AG08395 (cell line): ENCODE data around the gene ZNF511.

Experiments
- DNase-seq: peaks from one replicate; pipeline ENCODE4 v3.0.0; 2012; ENCODE audit warnings: mixed read lengths, low spot score

Gene ZNF511

DNA sequence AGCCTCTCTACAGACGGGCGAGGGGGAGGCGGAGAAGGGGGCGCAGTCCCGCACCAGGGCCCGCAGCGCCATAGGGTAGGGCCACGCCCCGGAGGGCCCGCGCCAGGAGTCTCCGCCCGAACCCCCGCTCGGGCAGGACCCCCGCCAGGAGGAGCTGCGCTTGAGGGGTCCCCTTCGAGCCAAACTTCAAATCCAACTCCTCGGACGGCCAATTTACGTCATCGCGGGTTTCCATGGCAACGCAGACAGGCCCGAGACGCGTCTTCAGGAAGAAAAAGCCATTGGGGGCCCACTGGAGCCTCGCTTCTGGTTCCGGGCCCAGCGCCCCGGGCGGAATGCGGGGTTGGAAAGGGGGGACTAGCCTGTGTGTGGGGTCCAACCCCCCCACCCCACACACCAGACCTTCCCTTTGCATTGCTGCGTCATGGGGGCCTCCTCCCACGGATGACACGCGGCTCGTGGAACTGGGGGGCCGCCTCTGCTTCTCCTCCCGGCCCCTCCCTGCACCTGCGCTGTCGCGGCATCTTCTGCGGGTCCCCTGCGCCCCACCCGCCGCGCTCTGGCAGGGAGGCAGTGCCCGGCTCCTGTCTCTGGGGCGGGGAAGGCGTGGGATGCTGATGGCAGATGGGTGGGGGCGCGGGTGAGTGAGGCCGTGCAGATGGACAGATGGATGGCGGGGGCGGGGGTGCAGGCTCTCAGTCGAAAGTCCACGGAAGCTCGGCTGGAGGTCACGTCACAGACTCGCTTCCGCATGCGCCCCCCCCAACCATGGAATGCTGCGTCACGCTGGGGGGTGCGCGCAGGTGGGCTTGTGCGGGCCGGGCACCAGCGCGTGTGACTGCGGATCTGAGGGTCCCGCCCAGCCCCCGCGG, 26.8 kb downstream of the ZNF511 start:
- DNase-seq, result peak; percentile 65

DNA sequence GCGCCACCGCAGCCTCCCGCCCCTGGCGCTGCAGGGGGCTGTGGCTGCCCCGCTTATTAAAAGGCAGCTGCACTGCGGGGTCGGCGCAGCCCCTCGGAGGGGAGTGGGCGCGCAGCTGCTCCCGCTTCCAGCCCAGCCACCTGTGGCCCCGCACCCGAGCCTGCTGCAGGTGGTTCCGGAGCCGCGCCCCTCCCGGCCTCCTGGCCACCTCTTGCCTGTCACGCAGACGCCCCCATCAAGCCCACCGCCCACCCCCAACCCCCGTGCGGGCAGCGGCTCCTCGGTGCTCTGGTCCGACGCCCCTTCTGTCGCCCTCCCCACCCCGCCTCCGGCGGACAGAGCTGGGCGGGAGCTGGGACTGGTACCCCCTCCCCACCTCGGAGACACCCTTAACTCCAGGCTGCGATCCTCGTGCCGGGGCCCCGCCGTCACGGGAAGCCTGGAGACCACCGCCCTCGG, 27.4 kb downstream of the ZNF511 start:
- no peak for DNase-seq

DNA sequence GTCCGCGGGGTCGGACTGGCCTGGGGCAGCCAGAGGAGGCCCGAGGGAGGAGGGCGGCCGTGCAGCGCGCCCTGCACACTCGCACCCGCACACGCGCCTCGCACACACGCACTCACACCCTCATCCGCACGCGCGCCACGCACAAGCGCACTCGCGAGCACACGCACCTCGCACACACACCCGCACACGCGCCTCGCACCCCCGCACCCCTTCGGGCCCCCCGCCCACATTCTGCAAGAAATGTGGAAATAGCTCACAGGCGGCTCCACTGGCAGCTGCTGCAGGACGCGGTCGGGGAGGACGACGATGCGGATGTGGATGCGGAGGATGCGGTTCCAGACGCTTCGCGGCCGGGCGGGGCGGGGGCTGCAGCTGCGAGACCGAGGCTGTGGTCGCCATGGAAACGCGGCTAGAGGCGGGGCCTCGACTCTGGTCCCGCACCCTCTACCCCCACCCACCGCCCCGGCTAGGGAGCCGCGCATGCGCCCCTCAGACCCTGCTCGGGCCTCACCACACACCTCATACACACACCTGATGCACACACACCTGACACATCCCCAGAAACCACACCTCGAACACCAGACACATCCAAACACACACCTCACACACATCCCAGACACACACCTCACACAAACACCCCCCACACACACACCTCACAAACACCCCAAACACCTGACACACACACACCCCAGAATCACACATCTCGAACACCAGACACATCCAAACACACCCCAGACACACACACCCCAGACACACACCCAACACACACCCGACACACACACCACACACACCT, 28.1 kb downstream of the ZNF511 start, which contains the start of gene CALY:
Gene CALY (minus strand): TSS at position 320 of the 793 bp plus-strand sequence. CDS start 7,907 bp downstream, outside the sequence.
- DNase-seq, result no peak

DNA sequence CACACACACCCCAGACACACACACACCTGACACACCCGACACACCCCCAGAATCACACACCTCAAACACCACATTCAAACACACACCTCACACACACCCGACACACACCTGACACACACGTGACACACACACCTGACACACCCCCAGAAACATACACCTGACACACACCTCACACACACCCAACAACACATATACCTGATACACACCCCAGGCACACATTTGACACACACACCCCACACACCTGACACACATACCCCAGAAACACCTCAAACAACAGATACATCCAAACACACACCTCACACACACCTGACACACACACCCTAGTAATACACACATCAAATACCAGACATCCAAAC, 28.6 kb downstream of the ZNF511 start:
- DNase-seq, result no peak

DNA sequence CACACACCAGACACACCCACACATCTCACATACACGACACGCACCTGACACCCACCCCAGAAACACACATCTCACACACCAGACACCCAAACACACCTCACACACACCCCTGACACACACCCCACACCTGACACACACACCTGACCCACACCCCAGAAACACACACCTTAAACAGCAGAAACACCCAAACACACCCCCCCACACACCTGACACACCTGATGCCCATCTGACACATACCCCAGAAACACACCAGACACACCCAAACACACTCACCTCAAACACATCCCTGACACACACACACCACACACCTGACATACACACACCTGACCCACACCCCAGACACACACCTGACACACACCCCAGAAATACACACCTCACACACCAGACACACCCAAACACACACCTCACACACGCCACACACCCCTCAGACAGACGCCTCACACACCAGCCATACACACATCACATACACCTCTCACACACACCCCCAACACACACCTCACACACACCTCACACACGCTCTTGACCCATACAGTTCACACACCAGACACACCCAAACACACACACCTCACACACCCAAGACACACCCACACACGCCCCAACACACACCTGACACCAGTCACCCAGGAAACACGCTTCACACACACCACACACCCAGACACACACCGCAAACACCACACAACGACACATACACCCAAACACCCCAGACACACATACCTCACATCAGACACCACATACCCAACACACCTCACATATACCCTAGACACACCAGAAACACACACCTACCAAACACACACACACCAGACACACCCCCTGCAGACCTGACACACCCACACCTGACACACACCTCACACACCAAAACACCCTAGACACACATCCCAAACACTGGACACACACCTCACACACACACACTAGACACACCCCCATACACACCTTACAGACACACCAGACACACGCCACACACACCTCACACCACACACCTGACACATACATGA, 29.7 kb downstream of the ZNF511 start:
- no peak for DNase-seq

DNA sequence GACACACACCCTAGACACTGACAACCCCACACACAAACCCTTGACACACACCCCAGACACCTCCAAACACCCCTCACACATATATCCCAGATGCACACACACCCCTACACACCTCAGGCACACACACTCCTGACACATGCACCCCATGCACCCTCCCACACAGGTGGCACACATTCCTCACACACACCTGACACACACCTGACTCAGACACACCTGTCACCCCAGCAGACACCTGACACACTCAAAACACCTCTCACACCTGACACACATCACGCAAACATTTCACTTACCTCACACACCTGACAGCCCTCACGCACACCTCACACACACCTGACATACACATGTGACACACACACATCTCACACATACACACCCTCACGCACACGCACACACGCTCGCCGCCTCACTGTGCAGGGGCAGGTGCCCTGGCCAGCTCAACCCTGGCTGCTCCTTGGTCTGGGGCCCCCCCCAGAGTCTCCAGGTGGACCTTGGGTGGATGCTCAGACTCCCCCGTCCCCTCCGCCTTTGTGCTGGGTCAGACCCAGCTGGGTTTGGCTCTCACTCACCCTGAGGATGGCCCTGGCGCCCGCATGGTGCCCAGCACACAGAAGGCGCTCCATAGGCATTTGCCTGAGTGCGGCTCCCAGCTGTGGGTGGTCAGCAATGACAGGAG, 31.1 kb downstream of the ZNF511 start:
- DNase-seq, result no peak

DNA sequence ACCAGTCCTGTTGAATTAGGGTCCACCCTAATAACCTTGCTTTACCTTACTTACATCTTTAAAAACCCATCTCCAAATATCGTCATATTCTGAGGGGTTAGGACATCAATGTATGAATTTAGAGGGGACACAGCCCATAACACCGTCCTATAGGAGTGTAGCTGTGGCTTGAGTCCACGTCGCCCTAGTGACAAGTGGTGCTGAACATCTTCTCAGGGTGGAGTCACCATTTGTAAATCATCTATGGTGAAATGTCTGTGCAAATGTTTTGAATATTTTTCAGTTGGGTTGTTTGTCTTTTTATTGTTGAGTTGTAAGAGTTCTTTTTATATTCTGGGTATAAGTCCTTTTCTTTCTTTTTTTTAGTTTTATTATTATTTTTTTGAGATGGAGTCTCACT, 33.3 kb downstream of the ZNF511 start:
- no peak for DNase-seq

DNA sequence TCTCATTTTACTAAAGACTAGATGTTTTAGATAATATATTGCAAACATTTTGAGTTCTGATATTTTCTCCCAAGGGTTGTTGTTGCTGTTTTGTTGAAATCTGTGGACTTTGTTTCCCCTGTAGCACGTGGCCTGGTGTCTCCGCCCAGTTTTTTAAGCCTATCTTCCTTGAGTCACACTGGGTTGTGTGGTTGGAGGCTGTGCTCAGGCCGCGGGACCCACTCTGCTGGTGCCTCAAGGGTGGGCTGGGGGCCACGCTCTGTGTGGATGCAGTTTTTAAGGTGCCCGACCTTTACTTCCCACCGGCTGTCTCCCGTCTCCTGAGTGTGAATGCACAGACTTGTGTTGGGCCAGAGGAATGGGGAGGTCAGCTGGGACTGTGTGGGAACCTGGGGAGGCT, 34.2 kb downstream of the ZNF511 start:
- DNase-seq, result no peak

DNA sequence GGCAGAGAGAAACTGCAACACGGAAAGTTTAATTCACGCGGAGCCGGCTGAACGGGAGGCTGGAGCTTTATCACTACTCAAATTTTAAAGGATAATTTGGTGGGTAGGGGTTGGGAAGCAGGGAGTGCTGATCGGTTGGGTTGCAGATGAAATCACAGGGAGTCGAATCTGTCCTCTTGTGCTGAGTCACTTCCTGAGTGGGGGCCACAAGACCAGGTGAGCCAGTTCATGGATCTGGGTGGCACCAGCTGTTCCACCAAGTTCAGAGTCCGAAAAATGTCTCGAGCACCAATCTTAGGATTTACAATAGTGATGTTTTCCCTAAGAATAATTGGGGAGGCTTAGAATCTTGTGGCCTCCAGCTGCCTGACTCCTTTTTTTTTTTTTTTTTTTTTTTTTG, 34.8 kb downstream of the ZNF511 start:
- DNase-seq, result no peak

DNA sequence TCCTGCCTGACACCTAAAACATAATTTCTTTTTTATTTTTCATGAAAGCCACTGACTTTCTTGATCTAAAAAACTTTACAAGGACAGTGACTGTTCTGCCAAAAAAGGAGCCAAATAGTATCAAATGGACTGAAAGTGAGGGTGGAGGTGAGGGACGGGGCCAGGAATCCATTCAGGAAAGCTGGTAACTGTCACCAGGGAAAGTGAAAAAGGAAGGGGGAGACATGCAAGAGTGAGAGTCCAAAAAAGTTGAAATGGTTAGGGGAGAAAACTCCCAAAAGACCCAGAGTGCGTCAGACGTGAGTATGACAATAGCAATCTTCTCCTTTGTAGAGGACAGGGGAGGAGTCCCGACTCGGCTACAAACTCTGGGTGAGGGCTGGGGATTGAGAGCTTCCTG, 35.5 kb downstream of the ZNF511 start:
- no peak for DNase-seq

DNA sequence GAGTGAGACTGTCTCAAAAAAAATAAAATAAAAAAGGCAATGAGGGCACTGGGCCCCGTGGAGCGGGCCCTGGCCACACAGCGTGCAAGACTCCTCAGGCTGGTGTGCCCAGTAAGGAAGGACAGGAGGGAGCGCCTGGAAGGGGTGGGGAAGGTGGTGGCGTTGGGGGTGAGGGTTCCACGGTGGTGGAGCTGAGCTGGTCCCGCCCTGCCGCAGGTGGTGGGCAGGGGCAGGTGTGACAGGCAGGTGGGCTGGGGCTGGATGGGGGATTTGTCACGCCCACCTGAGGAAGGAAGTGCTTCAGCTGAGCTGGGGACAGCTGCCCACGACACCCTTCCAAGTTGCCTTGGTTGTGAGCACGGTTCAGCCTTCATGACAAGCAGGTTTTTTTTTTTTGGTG, 37.7 kb downstream of the ZNF511 start:
- DNase-seq, result no peak

DNA sequence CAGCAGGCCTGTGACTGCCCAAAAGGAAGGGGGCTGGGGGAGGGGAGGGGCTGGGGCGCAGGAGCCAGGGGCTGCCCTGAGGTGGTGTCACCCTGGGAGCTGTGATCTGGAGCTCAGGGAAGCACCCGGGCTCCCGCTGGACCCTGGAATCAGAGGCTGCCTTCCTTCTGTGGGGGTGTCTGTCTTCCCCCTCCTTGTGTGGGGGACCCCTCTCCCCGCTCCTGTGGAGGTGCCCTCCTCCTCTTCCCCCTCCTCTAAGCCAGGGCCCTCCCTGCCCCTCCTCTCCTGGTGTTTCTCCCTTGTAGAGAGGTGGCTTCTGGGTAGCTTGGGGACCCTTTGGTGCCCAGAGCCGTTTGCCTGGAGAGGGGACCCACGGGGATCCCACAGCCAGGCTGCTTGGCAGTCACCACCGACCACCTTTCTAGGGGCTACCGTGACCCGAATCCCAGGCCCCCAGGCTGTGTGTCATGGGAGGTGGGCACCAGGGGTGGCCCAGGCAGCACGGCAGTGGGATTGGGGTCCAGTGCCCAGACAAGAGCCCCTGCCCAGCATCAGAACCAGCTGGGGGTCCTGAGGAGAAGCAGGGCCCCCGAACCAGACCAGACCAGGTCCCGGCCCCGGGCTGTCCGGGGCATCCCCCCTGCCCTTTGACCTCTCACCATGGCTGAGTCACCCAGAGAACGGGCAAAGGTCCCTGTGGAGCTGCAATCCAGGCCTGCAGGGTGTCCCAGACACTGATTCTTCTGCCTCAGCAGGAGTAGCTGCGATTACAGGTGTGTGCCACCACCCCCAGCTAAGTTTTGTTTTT, 39.2 kb downstream of the ZNF511 start:
- DNase-seq, result no peak

DNA sequence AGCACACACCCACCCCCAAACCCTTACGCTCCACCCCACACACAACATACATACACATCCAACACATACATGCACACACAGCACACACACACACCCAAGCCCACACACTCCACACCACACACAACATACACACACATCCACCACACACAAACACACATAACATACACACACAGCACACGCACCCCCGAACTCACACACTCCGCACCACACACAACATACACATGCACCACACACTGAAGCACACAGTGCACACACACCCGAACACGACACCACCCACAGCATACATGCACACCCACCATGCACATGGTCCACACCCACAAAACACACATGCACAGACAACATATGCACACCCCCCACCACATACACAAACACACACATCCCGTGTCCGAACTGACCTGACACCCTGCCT, 40.5 kb downstream of the ZNF511 start:
- no peak for DNase-seq

DNA sequence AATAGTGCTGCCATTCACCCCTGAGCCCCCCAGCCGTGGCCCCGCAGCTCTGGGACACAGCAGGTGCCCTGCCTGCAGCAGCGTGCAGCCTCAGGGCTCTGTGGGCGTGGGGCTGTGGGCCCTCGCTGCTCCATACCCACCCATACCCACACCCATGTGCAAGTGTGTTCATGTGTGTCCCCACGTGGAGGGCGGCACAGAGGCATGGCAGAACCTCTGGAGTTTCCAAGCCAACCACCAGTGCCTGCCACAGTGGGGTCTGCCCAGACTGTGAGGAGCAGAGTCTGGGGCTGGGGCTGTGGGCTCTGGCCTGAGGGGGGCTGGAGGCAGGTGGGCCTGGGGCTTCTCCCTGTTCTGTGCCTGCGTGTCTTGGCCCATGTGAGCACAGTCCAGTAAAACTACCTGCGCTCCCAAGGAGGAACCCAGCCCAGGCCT, 40.9 kb downstream of the ZNF511 start:
- DNase-seq, result no peak

DNA sequence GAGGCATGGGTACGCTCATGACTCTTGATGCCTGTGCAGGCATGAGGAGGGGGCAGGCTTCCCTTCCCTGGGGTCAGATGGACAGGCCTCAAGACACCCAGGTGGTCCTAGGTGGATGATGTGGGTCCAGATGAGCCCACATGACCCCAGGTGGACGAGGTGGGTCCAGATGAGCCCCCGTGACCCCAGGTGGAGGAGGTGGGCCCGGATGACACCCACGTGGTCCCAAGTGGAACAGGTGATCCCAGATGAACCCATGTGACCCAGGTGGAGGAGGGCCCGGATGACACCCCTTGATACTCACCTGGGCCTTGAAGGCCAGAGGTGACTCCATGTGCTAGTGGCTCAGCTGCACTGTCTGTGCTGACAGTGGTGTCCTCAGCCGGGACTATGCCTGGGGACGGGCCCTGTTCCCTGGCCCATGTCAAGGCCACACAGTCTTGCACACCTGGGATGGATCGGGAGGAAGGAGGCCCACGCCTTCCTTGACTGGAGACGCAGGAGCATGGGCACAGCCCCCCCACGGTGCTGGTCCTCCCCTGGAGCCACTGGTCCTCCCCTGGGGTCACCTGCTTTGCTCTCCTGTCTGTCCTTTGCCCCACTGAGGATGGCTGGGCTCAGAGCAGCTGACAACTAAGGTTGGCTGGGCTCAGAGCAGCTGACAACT, 41.7 kb downstream of the ZNF511 start:
- no peak for DNase-seq

DNA sequence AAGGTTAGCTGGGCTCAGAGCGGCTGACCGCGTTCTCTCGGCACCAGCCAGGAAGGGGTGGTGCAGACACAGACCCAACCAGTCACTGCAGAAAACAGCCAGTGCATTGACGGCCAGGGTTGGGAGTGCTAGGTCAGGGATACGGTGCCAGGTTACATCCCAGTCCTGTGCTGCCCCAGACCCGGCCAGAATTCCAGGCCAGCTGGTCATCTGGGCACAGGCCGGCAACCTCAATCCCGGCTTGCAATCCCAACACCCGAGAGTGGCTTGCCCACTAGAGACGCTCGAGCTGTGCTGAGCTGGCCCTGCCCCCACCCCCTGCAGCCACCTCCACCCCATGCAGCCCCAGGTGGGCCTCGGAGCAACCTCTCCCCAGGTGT, 42.2 kb downstream of the ZNF511 start:
- no peak for DNase-seq

DNA sequence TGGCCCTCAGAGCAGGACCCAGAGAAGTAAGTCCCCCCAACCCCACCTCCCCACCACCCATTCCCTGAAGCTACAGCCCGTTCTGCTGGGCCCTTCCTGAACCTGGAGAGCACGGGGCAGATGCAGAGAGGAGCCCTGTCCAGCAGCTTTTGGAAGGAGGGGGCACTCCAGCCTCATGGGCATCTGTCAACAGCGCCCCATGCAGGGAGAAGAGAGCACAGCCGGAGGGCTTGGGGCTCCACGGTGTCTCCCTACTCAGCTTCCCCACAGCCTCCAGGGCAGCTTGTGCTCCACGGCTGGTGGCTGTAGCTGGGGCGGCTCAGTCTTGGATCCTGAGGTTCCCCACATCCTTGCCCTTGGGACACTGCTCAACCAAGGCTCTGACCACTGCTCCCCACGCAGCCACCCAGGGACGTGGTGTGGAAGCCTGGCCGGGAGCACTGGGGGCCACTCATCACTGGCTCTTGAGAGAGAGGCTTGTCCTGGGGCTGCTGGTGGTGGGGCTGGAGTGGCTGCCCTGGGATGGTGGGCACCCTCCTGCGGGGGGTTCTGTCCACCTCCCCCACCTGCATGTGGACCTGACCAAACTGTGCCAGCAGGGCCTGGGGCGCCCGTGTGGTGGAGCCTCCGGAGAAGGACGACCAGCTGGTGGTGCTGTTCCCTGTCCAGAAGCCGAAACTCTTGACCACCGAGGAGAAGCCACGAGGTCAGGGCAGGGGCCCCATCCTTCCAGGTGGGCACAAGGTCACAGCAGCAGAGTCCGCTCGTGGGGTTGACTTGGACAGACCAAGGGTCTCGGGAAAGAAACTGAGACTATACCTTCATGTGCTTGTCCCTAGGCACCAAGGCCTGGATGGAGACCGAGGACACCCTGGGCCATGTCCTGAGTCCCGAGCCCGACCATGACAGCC, 42.9 kb downstream of the ZNF511 start:
- DNase-seq, result no peak

DNA sequence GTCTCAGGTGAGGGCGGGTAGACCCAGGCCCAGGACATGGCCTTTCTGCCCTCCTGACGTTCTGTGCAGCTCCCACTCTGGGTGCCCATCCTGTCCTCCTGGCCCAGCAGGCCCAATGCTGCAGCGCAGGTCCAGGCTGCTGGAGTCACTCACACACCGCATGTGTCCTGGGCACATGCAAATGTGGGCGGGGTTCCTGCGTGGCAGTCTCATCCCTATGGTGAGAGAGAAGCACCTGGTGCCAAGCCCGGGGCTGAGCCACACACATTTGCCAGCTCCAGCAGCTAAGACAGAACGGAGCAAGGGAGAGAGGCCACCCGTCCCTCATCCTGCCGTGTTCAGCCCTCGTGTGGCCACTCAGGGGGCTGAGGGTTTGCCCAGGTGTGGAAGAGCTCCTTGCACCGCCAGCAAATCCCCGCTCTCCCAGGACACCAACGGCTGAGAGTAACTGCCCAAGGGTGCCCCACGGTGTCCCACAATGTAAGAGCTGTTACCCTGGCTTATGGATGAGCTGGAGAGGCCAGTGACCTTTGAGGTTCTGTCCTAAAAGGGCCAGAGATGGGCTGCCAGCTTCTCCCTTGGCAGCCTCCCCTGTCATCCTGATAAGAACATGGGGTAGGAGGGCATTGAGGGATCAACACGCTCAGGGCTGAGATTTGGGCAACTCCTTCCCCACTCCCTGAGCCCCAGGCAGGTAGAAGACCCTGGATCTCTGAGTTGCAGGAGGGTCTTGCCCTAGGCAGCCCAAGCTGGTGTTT, 44.7 kb downstream of the ZNF511 start:
- no peak for DNase-seq
